ENCODE measurements around the gene ATP11A.
"Not testable (repeated sequence)": the region's sequence is repeated elsewhere in the genome, so short reads cannot be mapped to it uniquely, and the experiment has no call there.

Gene ATP11A

GRCh38 chr13:112680741-112681360 lies 9.0 kb upstream of the ATP11A start:
- H3K36me3 Mint-ChIP-seq = no peaks in the 10 kb centered on the region
- no peaks in the 10 kb centered on the region for H3K9me3 Mint-ChIP-seq
- no peak overlapping the region for H3K4me3 Mint-ChIP-seq
- peaks cover 7% of the 10 kb centered on the region for H3K27me3 Mint-ChIP-seq
- H3K27ac Mint-ChIP-seq = no peak overlapping the region
- no peaks in the 10 kb centered on the region for H3K4me1 Mint-ChIP-seq
- no peak for ATAC-seq

- no peaks in the 10 kb centered on the region for H3K27me3 Mint-ChIP-seq
- no peaks in the 10 kb centered on the region for H3K36me3 Mint-ChIP-seq
- no peak overlapping the region for H3K4me3 Mint-ChIP-seq
- no peaks in the 10 kb centered on the region for H3K9me3 Mint-ChIP-seq
- ATAC-seq = no peak
- peaks cover 5% of the 10 kb centered on the region for H3K4me1 Mint-ChIP-seq
- H3K27ac Mint-ChIP-seq = no peak overlapping the region
These were observed 6.3 kb upstream of the ATP11A start for GRCh38 chr13:112683581-112683980.

- Mint-ChIP-seq H3K9me3 (no peaks in the 10 kb centered on the region), H3K27me3 (no peaks in the 10 kb centered on the region), H3K4me1 (peaks cover 12% of the 10 kb centered on the region), H3K27ac (no peak overlapping the region), H3K36me3 (no peaks in the 10 kb centered on the region), H3K4me3 (no peak overlapping the region)
- ATAC-seq = no peak
These were observed 5.6 kb upstream of the ATP11A start for GRCh38 chr13:112684071-112684845.

- not testable (repeated sequence) for H3K4me3 Mint-ChIP-seq, H3K9me3 Mint-ChIP-seq, H3K27ac Mint-ChIP-seq, H3K27me3 Mint-ChIP-seq, H3K36me3 Mint-ChIP-seq, ATAC-seq
- peaks cover 13% of the 10 kb centered on the region for H3K4me1 Mint-ChIP-seq
These were observed 4.5 kb upstream of the ATP11A start for GRCh38 chr13:112685189-112685805.

GRCh38 chr13:112685896-112686295 lies 3.9 kb upstream of the ATP11A start:
- no peak overlapping the region for H3K27ac Mint-ChIP-seq
- peaks cover 13% of the 10 kb centered on the region for H3K4me1 Mint-ChIP-seq
- no peaks in the 10 kb centered on the region for H3K27me3 Mint-ChIP-seq
- H3K9me3 Mint-ChIP-seq = no peaks in the 10 kb centered on the region
- H3K36me3 Mint-ChIP-seq = no peaks in the 10 kb centered on the region
- no peak overlapping the region for H3K4me3 Mint-ChIP-seq
- no peak for ATAC-seq

- Mint-ChIP-seq H3K9me3 (no peaks in the 10 kb centered on the region), H3K27ac (no peak overlapping the region), H3K4me1 (peaks cover 18% of the 10 kb centered on the region), H3K36me3 (no peaks in the 10 kb centered on the region), H3K4me3 (no peak overlapping the region), H3K27me3 (no peaks in the 10 kb centered on the region)
- no peak for ATAC-seq
These were observed 3.5 kb upstream of the ATP11A start for GRCh38 chr13:112686364-112686763.

- H3K4me3 Mint-ChIP-seq = no peak overlapping the region
- no peaks in the 10 kb centered on the region for H3K27me3 Mint-ChIP-seq
- H3K9me3 Mint-ChIP-seq = no peaks in the 10 kb centered on the region
- ATAC-seq = no peak
- peaks cover 24% of the 10 kb centered on the region for H3K4me1 Mint-ChIP-seq
- no peaks in the 10 kb centered on the region for H3K36me3 Mint-ChIP-seq
- H3K27ac Mint-ChIP-seq = no peak overlapping the region
These were observed 2.9 kb upstream of the ATP11A start for GRCh38 chr13:112686987-112687386.

GRCh38 chr13:112687836-112688559 lies 1.8 kb upstream of the ATP11A start:
- Mint-ChIP-seq H3K36me3 (no peaks in the 10 kb centered on the region), H3K9me3 (no peaks in the 10 kb centered on the region), H3K4me3 (peak overlapping the region; percentile 82), H3K4me1 (peaks cover 34% of the 10 kb centered on the region), H3K27me3 (no peaks in the 10 kb centered on the region), H3K27ac (peak overlapping the region; percentile 86)
- no peak for ATAC-seq

GRCh38 chr13:112688560-112689302 lies 1.1 kb upstream of the ATP11A start:
- no peak for ATAC-seq
- peaks cover 40% of the 10 kb centered on the region for H3K4me1 Mint-ChIP-seq

GRCh38 chr13:112690283-112690929 lies 568 bp downstream of the ATP11A start:
- peak; percentile 49 for ATAC-seq
- Mint-ChIP-seq H3K27me3 (no peaks in the 10 kb centered on the region), H3K36me3 (no peaks in the 10 kb centered on the region), H3K4me3 (peak overlapping the region; percentile 85), H3K27ac (peak overlapping the region; percentile 86), H3K9me3 (no peaks in the 10 kb centered on the region), H3K4me1 (peaks cover 47% of the 10 kb centered on the region)

More at GRCh38 chr13:112688560-112689302, 1.1 kb upstream of the ATP11A start:
- Mint-ChIP-seq H3K27ac (peak overlapping the region; percentile 86), H3K36me3 (no peaks in the 10 kb centered on the region), H3K9me3 (no peaks in the 10 kb centered on the region), H3K27me3 (no peaks in the 10 kb centered on the region), H3K4me3 (peak overlapping the region; percentile 82)

GRCh38 chr13:112692104-112692503 lies 2.3 kb downstream of the ATP11A start:
- H3K27me3 Mint-ChIP-seq = no peaks in the 10 kb centered on the region
- no peaks in the 10 kb centered on the region for H3K9me3 Mint-ChIP-seq
- peaks cover 7% of the 10 kb centered on the region for H3K36me3 Mint-ChIP-seq
- peak overlapping the region; percentile 85 for H3K4me3 Mint-ChIP-seq
- peaks cover 52% of the 10 kb centered on the region for H3K4me1 Mint-ChIP-seq
- no peak for ATAC-seq
- no peak overlapping the region for H3K27ac Mint-ChIP-seq

GRCh38 chr13:112692586-112692985 lies 2.7 kb downstream of the ATP11A start:
- Mint-ChIP-seq H3K4me1 (peaks cover 52% of the 10 kb centered on the region), H3K36me3 (peaks cover 8% of the 10 kb centered on the region), H3K27ac (no peak overlapping the region), H3K4me3 (peak overlapping the region; percentile 85), H3K27me3 (no peaks in the 10 kb centered on the region), H3K9me3 (no peaks in the 10 kb centered on the region)
- no peak for ATAC-seq

GRCh38 chr13:112693831-112694497 lies 4.1 kb downstream of the ATP11A start:
- Mint-ChIP-seq H3K27ac (no peak overlapping the region), H3K4me3 (no peak overlapping the region), H3K4me1 (peaks cover 43% of the 10 kb centered on the region), H3K36me3 (peaks cover 16% of the 10 kb centered on the region), H3K9me3 (no peaks in the 10 kb centered on the region), H3K27me3 (no peaks in the 10 kb centered on the region)
- ATAC-seq = no peak

GRCh38 chr13:112695121-112695520 lies 5.3 kb downstream of the ATP11A start:
- H3K27me3 Mint-ChIP-seq = no peaks in the 10 kb centered on the region
- ATAC-seq = no peak
- H3K4me1 Mint-ChIP-seq = peaks cover 39% of the 10 kb centered on the region
- peaks cover 16% of the 10 kb centered on the region for H3K36me3 Mint-ChIP-seq
- no peak overlapping the region for H3K27ac Mint-ChIP-seq
- H3K9me3 Mint-ChIP-seq = no peaks in the 10 kb centered on the region
- no peak overlapping the region for H3K4me3 Mint-ChIP-seq

All from stimulated activated memory B cell treated with anti-CD40 and anti-IgM and Interleukin-4, amounts not matched to agents 10 μg/mL and 1 μg/mL and 100 μg/mL, for 72 hours (primary cell).